OCI-LY3 (cell line): ENCODE data around the gene SLC3A2.

Experiments
- EZH2phosphoT487 ChIP-seq: fragments of 200-600 bp; shearing (Covaris generic); IDR thresholded peaks from 2 replicates; pipeline ENCODE4 v1.6.1; 2018; ENCODE audit warnings: antibody characterized with exemption, mixed run types, low read depth
- TF ChIP-seq, protein P1 (sequence below): fragments of 200-600, 300-600 bp; sonication (generic); IDR thresholded peaks from 2 replicates; pipeline ENCODE4 v1.5.1; 2014; ENCODE audit warnings: antibody characterized with exemption, low read length, low read depth

DNA sequence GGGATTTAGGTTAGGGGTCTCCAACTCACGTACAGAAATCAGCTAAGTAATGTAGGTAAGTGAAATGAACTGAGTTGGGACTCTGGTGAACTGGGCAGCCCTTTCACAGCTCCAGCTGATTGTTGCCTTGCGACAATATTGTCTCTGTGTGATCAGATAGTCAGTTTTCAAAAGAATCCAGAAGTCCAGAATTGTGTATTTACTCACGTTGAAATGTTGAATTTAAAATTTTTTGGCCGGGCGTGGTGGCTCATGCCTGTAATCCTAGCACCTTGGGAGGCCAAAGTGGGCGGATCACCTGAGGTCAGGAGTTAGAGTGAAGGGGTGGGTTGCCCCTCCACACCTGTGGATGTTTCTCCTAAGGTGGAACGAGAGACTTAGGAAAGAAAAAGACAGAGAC is 22.5 kb upstream of the SLC3A2 start:
- TF ChIP-seq, protein P1, sequence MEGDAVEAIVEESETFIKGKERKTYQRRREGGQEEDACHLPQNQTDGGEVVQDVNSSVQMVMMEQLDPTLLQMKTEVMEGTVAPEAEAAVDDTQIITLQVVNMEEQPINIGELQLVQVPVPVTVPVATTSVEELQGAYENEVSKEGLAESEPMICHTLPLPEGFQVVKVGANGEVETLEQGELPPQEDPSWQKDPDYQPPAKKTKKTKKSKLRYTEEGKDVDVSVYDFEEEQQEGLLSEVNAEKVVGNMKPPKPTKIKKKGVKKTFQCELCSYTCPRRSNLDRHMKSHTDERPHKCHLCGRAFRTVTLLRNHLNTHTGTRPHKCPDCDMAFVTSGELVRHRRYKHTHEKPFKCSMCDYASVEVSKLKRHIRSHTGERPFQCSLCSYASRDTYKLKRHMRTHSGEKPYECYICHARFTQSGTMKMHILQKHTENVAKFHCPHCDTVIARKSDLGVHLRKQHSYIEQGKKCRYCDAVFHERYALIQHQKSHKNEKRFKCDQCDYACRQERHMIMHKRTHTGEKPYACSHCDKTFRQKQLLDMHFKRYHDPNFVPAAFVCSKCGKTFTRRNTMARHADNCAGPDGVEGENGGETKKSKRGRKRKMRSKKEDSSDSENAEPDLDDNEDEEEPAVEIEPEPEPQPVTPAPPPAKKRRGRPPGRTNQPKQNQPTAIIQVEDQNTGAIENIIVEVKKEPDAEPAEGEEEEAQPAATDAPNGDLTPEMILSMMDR, result no peak
- TF ChIP-seq EZH2phosphoT487, result no peak
